Panc1 (cell line): ENCODE measurements around the gene TMEM161A. TPM values are rescaled to one million over a fixed set of nuclear protein-coding genes. Genes with fewer than 3 reads are reported as not detected.
"Not testable (repeated sequence)": the region's sequence is repeated elsewhere in the genome, so short reads cannot be mapped to it uniquely, and the experiment has no call there.

Source experiments
- ATAC-seq: fragments of 200-7000 bp; cut with Tn5 transposase; 2 replicates; pipeline ENCODE4 v1.9.1; 2020; ENCODE audit warnings: mild to moderate bottlenecking, moderate library complexity
- BruUV-seq: library from RNA; stranded (reverse); fragments of 400-500 nt; replicated peaks from 2 replicates; lab custom pipeline; 2021; lab: Mats Ljungman, UMichigan
- CTCF ChIA-PET: fragments of 300-600 bp; sonication (Branson Sonifier 250); formaldehyde crosslinking; loops from one replicate; lab custom pipeline; 2022; ENCODE audit warnings: antibody characterized with exemption; lab: Charles Lee
- POLR2A ChIA-PET: fragments of 300-600 bp; sonication (Branson Sonifier 250); formaldehyde crosslinking; loops from one replicate; lab custom pipeline; 2022; ENCODE audit warnings: antibody characterized with exemption; lab: Charles Lee
- DNase-seq: peaks from one replicate; pipeline ENCODE4 v3.0.0-alpha.2; 2010; ENCODE audit warnings: low read depth, low spot score
- H3K27ac ChIP-seq: 2 replicates; pipeline ENCODE4 v1.5.1; 2011; ENCODE audit warnings: mild to moderate bottlenecking, low read length, inconsistent platforms
- H3K27me3 ChIP-seq: fragments of 200-500 bp; sonication (Bioruptor generic); 2 replicates; pipeline ENCODE4 v1.6.0; 2014; ENCODE audit warnings: low read length, inconsistent platforms; ENCODE audit not compliant: control insufficient read depth, insufficient read depth
- H3K36me3 ChIP-seq: fragments of 200-500 bp; sonication (Bioruptor generic); 2 replicates; pipeline ENCODE4 v1.5.1; 2014; ENCODE audit warnings: inconsistent platforms, mild to moderate bottlenecking, low read length, moderate library complexity; ENCODE audit not compliant: control insufficient read depth, insufficient read depth
- H3K4me1 ChIP-seq: 2 replicates; pipeline ENCODE4 v1.5.1; 2011; ENCODE audit warnings: inconsistent platforms, mild to moderate bottlenecking, low read length, moderate library complexity; ENCODE audit not compliant: control insufficient read depth, insufficient read depth
- H3K4me3 ChIP-seq, 2 experiments: 2 replicates each; pipeline ENCODE4 v1.5.1; 2011 to 2012; ENCODE audit warnings: low read depth in 2 of 2, low read length in 2 of 2, mild to moderate bottlenecking in 2 of 2, inconsistent platforms in 1 of 2, moderate library complexity in 1 of 2
- H3K9me3 ChIP-seq: fragments of 200-500 bp; sonication (Bioruptor generic); 2 replicates; pipeline ENCODE4 v1.5.1; 2014; ENCODE audit warnings: low read depth, mild to moderate bottlenecking, inconsistent platforms, low read length, moderate library complexity; ENCODE audit not compliant: control insufficient read depth, insufficient read depth
- POLR2AphosphoS5 ChIP-seq: IDR thresholded peaks from 2 replicates; pipeline ENCODE4 v1.6.1; 2012; ENCODE audit warnings: mild to moderate bottlenecking, low read depth, low read length, moderate library complexity
- SIN3A ChIP-seq: IDR thresholded peaks from 2 replicates; pipeline ENCODE4 v1.6.1; 2012; ENCODE audit warnings: low read depth, mild to moderate bottlenecking, low read length, moderate library complexity, borderline replicate concordance; ENCODE audit not compliant: insufficient read depth
- TCF7L2 ChIP-seq: IDR thresholded peaks from 2 replicates; pipeline ENCODE4 v1.6.1; 2011; ENCODE audit warnings: mild to moderate bottlenecking, low read depth, low read length, inconsistent platforms
- in situ Hi-C: cut with HindIII; loops from 2 replicates; pipeline ENCODE4 v1.10.0; 2016; ENCODE audit warnings: low sequenced_read_pairs, low pct_unique_long_range_greater_than_20kb
- intact Hi-C: fragments of 100-400 bp; cut with micrococcal nuclease; formaldehyde crosslinking; loops from one replicate; pipeline ENCODE4 v1.10.0; 2022; ENCODE audit not compliant: unreplicated experiment
- total RNA-seq: library from RNA; stranded (reverse); gene quantifications from one replicate; pipeline ENCODE4 v1.2.1, GENCODE V29; 2021; ENCODE audit not compliant: unreplicated experiment
- TF ChIP-seq, protein P1 (sequence below): fragments of 450-650 bp; IDR thresholded peaks from 2 replicates; pipeline ENCODE4 v1.5.1; 2017; ENCODE audit warnings: mild to moderate bottlenecking
- TF ChIP-seq, protein P2 (sequence below), 2 experiments: IDR thresholded peaks; 2 replicates each; pipeline ENCODE4 v1.6.1; 2011 to 2012; ENCODE audit warnings: low read depth in 2 of 2, control low read depth in 1 of 2, low read length in 1 of 2, mild to moderate bottlenecking in 1 of 2, moderate library complexity in 1 of 2; ENCODE audit not compliant: insufficient read depth in 1 of 2

TMEM161A gene
- total RNA-seq, 1 experiment from 2014 or later: 26.7 TPM

DNA sequence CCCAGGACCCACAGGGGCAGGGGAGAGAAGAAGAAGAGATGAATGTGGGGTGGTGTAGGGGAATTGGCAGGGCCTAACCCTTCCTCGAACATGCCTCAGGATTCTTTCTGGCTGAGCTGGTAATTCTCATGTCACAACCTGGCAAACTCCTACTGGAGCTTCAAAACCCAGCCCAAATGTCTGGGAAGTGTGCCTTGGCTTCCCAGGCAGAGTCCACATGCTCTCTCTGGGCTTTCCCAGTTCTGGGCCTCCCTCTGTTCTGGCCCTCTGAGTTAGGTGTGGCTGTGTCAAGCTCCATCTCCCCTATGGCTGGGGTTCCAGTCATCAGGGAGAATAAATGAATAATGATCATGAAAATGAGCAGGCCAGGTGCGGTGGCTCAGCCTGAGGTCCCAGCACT lies 11.2 kb upstream of the TMEM161A start:
- no peak for TF ChIP-seq TCF7L2
- TF ChIP-seq POLR2AphosphoS5: no peak
- CTCF ChIA-PET: no interaction called here
- ATAC-seq (no peak), DNase-seq (no peak)
- POLR2A ChIA-PET: no interaction called here
- intact Hi-C loops: no loop called here
- in situ Hi-C loops: no loop called here
- H3K27ac ChIP-seq: no peak overlapping the region
- no peaks in the 10 kb centered on the region for H3K4me1 ChIP-seq
- no peak overlapping the region for H3K4me3 ChIP-seq
- H3K9me3 ChIP-seq: no peaks in the 10 kb centered on the region
- no TSS peak for BruUV-seq
- no peaks in the 10 kb centered on the region for H3K36me3 ChIP-seq
- H3K27me3 ChIP-seq: no peaks in the 10 kb centered on the region

DNA sequence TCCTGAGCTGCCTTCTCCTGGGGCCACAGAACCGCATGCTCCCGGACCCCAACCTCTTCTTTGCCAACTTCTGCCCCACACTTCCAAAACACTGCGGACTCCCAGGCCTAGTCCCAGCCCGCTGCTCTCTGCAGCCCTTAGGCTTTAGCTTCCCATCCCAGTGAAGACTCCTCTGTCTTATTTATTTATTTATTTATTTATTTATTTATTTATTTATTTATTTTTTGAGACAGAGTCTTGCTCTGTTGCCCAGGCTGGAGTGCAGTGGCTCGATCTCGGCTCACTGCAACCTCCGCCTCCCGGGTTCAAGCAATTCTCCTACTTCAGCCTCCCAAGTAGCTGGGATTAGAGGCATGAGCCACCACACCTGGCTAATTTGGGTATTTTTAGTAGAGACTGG lies 10.2 kb upstream of the TMEM161A start:
- POLR2A ChIA-PET, DNase-seq, intact Hi-C loops, in situ Hi-C loops, H3K36me3 ChIP-seq, CTCF ChIA-PET, BruUV-seq, H3K27ac ChIP-seq, H3K4me1 ChIP-seq, H3K9me3 ChIP-seq, ATAC-seq, H3K27me3 ChIP-seq, H3K4me3 ChIP-seq: not testable (repeated sequence)

DNA sequence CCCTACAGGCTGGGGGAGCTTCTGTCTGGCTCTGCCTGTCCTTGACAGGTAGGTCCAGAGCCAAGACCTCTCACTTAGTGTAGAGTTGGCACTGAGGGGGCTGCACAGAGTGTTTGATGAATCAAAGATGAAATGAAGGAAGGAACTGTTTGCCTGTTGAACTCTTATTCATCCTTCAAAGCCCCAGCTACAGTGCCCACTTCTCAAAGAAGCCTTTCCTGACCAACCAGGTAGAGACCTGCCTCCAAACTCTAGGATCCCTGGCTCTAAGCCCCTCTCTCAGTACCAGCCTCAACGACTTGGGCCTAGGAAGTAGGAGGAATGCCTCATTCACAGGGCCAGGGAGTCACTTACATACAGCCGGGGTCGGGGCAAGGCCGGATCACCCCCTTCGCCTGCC lies 9.1 kb upstream of the TMEM161A start:
- Histone ChIP-seq H3K36me3 (no peaks in the 10 kb centered on the region), H3K27me3 (no peaks in the 10 kb centered on the region), H3K4me3 (no peak overlapping the region), H3K27ac (no peak overlapping the region), H3K9me3 (no peaks in the 10 kb centered on the region), H3K4me1 (no peaks in the 10 kb centered on the region)
- ATAC-seq: no peak
- TF ChIP-seq POLR2AphosphoS5 (no peak), TCF7L2 (no peak), SIN3A (no peak)
- TF ChIP-seq, protein P1, sequence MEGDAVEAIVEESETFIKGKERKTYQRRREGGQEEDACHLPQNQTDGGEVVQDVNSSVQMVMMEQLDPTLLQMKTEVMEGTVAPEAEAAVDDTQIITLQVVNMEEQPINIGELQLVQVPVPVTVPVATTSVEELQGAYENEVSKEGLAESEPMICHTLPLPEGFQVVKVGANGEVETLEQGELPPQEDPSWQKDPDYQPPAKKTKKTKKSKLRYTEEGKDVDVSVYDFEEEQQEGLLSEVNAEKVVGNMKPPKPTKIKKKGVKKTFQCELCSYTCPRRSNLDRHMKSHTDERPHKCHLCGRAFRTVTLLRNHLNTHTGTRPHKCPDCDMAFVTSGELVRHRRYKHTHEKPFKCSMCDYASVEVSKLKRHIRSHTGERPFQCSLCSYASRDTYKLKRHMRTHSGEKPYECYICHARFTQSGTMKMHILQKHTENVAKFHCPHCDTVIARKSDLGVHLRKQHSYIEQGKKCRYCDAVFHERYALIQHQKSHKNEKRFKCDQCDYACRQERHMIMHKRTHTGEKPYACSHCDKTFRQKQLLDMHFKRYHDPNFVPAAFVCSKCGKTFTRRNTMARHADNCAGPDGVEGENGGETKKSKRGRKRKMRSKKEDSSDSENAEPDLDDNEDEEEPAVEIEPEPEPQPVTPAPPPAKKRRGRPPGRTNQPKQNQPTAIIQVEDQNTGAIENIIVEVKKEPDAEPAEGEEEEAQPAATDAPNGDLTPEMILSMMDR: no peak
- TF ChIP-seq, protein P2, sequence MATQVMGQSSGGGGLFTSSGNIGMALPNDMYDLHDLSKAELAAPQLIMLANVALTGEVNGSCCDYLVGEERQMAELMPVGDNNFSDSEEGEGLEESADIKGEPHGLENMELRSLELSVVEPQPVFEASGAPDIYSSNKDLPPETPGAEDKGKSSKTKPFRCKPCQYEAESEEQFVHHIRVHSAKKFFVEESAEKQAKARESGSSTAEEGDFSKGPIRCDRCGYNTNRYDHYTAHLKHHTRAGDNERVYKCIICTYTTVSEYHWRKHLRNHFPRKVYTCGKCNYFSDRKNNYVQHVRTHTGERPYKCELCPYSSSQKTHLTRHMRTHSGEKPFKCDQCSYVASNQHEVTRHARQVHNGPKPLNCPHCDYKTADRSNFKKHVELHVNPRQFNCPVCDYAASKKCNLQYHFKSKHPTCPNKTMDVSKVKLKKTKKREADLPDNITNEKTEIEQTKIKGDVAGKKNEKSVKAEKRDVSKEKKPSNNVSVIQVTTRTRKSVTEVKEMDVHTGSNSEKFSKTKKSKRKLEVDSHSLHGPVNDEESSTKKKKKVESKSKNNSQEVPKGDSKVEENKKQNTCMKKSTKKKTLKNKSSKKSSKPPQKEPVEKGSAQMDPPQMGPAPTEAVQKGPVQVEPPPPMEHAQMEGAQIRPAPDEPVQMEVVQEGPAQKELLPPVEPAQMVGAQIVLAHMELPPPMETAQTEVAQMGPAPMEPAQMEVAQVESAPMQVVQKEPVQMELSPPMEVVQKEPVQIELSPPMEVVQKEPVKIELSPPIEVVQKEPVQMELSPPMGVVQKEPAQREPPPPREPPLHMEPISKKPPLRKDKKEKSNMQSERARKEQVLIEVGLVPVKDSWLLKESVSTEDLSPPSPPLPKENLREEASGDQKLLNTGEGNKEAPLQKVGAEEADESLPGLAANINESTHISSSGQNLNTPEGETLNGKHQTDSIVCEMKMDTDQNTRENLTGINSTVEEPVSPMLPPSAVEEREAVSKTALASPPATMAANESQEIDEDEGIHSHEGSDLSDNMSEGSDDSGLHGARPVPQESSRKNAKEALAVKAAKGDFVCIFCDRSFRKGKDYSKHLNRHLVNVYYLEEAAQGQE (IDR thresholded peaks at IDR 0.05; ENCODE audit: insufficient read depth in 1 of 2, low read depth in 2 of 2, low read length in 1 of 2): no peak
- no TSS peak for BruUV-seq
- in situ Hi-C loops: no loop called here
- DNase-seq: no peak
- POLR2A ChIA-PET: no interaction called here
- intact Hi-C loops: no loop called here
- CTCF ChIA-PET: interaction anchor here (0.5 kb wide), 1 partner anchor 214 kb away, joined by 7 read pairs; no protein-coding TSS in a partner anchor
